Pancreas (tissue), 10 donors: ENCODE data around the gene RNU7-1. TPM values are rescaled to one million over a fixed set of nuclear protein-coding genes. Genes with fewer than 3 reads are reported as not detected.

Experiments used
- ATAC-seq, 4 donors: fragments of 200-7000 bp; cut with Tn5 transposase; one replicate each; pipeline versions ENCODE4 v1.8.0 to v1.9.1; 2020; ENCODE audit warnings: mild to moderate bottlenecking in 4 of 4, moderate library complexity in 4 of 4
- DNase-seq, 6 donors: peaks; one replicate each; pipeline ENCODE4 v3.0.0-alpha.2; 2020
- FAIRE-seq: peaks from 2 replicates; lab custom pipeline; 2012; peaks lifted over from hg19 to GRCh38; lab: Jason Lieb, UNC
- H3K27ac ChIP-seq, 4 donors: fragments of 200-600 bp; sonication (generic); 1 replicate in 3 of 4; 2 replicates in 1 of 4; pipeline versions ENCODE4 v1.5.0 to v1.8.0; 2020
- H3K27me3 ChIP-seq, 4 donors: fragments of 200-600 bp; one replicate each; pipeline ENCODE4 v1.8.0; 2021
- H3K36me3 ChIP-seq, 3 donors: fragments of 200-600 bp; sonication (generic) in 1 of 3; one replicate each; pipeline versions ENCODE4 v1.5.0 to v1.8.0; 2020 to 2021
- H3K4me1 ChIP-seq, 3 donors: fragments of 200-600 bp; one replicate each; pipeline ENCODE4 v1.8.0; 2021
- H3K4me3 ChIP-seq, 4 donors: fragments of 200-600 bp; sonication (generic) in 2 of 4; one replicate each; pipeline versions ENCODE4 v1.5.0 to v1.8.0; 2020 to 2021
- H3K9me3 ChIP-seq, 4 donors: fragments of 200-600 bp; one replicate each; pipeline ENCODE4 v1.8.0; 2021
- CTCF ChIP-seq, 4 donors: fragments of 200-600 bp; sonication (generic) in 3 of 4; IDR thresholded peaks; one replicate each; pipeline versions ENCODE4 v1.5.0 to v1.8.0; 2021; ENCODE audit warnings: antibody characterized with exemption in 4 of 4
- WGBS, 2 donors: extraction: QIAGEN DNeasy Blood & Tissue Kit; methylation state at CpG; one replicate each; pipeline ENCODE4 v1.1.7; 2013; 5-methylcytosine and 5-hydroxymethylcytosine counted together
- intact Hi-C, 3 donors: fragments of 100-400 bp; cut with DNase I; formaldehyde crosslinking; loops; one replicate each; pipeline versions ENCODE4 v1.11.1 to v1.14.2; 2022
- polyA plus RNA-seq, 2 donors: library from polyadenylated mRNA; stranded (reverse); fragments of 200-250 nt; gene quantifications; one replicate each; pipeline ENCODE4 v1.2.3, GENCODE V29; 2013
- total RNA-seq, 6 donors: library from RNA; stranded (reverse); fragmentation: NEBNext Ultra II Directional in 4 of 6; extraction: Animal tissue kit (Norgen Biotek cat#: 25700) in 4 of 6; gene quantifications; one replicate each; pipeline versions ENCODE4 v1.2.1 to v1.2.4, GENCODE V29; 2021 to 2023
- donor health status: healthy with polysubstance abuse.
- donor health status: DM: no; HTN: no; CAD: no; lungs with moderate emphysema.
- donor health status: DM: no; HTN: no; CAD: no.
- donor health status: control.
- donor health status: control.
- donor health status: Bipolar disorder and iron deficiency.
- donor health status: DM: yes; HTN: yes; CAD: no.
- donor health status: DM: no; HTN: no; CAD: no.
- donor health status: DM: no; HTN: no; CAD: no.
- donor health status: DM: yes; HTN: yes; CAD: no.

Gene RNU7-1
- total and polyA plus RNA-seq, 8 donors = not detected

- intact Hi-C loops = loop anchor here in 1 of 3 donors (10.0 kb wide), 1 partner anchor 159 kb away; the partner anchor contains the start of gene C1RL
- FAIRE-seq = no peak
- Histone ChIP-seq H3K9me3 (no peaks in the 10 kb centered on the region), H3K4me1 (peaks cover 13 to 23% (median 18%) of the 10 kb centered on the region in 3 donors), H3K27me3 (no peaks in the 10 kb centered on the region), H3K36me3 (peaks cover 0 to 4% (median 0%) of the 10 kb centered on the region in 3 donors), H3K27ac (peak overlapping the region; percentile 83 to 97 (median 96)), H3K4me3 (peak overlapping the region in 2 of 4 donors; percentile 27 to 71)
- 31 to 36% methylated on average over 9 to 11 of the region's 11 CpGs for WGBS, 2 donors
- DNase-seq = peak in 1 of 6 donors; percentile 77
- ATAC-seq = no peak
- TF ChIP-seq CTCF (IDR thresholded peaks at IDR 0.05) = no peak
Measured at GRCh38 chr12:6945613-6946012, 2.0 kb downstream of the RNU7-1 start.

- DNase-seq (peak; percentile 93 to 99 (median 98)), ATAC-seq (peak; percentile 74 to 82 (median 80)), FAIRE-seq (no peak)
- no peaks in the 10 kb centered on the region for H3K9me3 ChIP-seq
- no peaks in the 10 kb centered on the region for H3K27me3 ChIP-seq
- H3K36me3 ChIP-seq = peaks cover 0 to 3% (median 0%) of the 10 kb centered on the region in 3 donors
- intact Hi-C loops = loop anchor here in 1 of 3 donors (10.0 kb wide), 1 partner anchor 159 kb away; the partner anchor contains the start of gene C1RL
- WGBS, 2 donors = 2 to 6% methylated on average over 32 of the region's 32 CpGs
- peak in 1 of 4 donors; percentile 10 for TF ChIP-seq CTCF (IDR thresholded peaks at IDR 0.05)
- peaks cover 13 to 23% (median 18%) of the 10 kb centered on the region in 3 donors for H3K4me1 ChIP-seq
- peak overlapping the region; percentile 27 to 71 (median 40) for H3K4me3 ChIP-seq
- H3K27ac ChIP-seq = peak overlapping the region; percentile 83 to 97 (median 96)
Measured at GRCh38 chr12:6946033-6946919, 2.7 kb downstream of the RNU7-1 start.

GRCh38 chr12:6946920-6947374, 3.3 kb downstream of the RNU7-1 start:
- intact Hi-C loops = loop anchor here in 1 of 3 donors (10.0 kb wide), 1 partner anchor 158 kb away; the partner anchor contains the start of gene C1RL

GRCh38 chr12:6947615-6948014, 4.0 kb downstream of the RNU7-1 start:
- DNase-seq (peak in 3 of 6 donors; percentile 14 to 35 (median 20)), ATAC-seq (no peak), FAIRE-seq (no peak)
- Histone ChIP-seq H3K36me3 (no peaks in the 10 kb centered on the region), H3K9me3 (no peaks in the 10 kb centered on the region), H3K4me1 (peaks cover 13 to 23% (median 16%) of the 10 kb centered on the region in 3 donors), H3K27me3 (no peaks in the 10 kb centered on the region), H3K4me3 (no peak overlapping the region), H3K27ac (no peak overlapping the region)
- WGBS, 2 donors = 80 to 87% methylated on average over 8 of the region's 8 CpGs
- intact Hi-C loops = loop anchor here in 1 of 3 donors (10.0 kb wide), 1 partner anchor 157 kb away; the partner anchor contains the start of gene C1RL
- no peak for TF ChIP-seq CTCF (IDR thresholded peaks at IDR 0.05)

More at GRCh38 chr12:6946920-6947374, 3.3 kb downstream of the RNU7-1 start:
- no peak for TF ChIP-seq CTCF (IDR thresholded peaks at IDR 0.05)
- Histone ChIP-seq H3K4me1 (peaks cover 13 to 23% (median 18%) of the 10 kb centered on the region in 3 donors), H3K27me3 (no peaks in the 10 kb centered on the region), H3K9me3 (no peaks in the 10 kb centered on the region), H3K27ac (peak overlapping the region; percentile 49 to 97 (median 96)), H3K4me3 (peak overlapping the region; percentile 27 to 71 (median 40)), H3K36me3 (no peaks in the 10 kb centered on the region)
- FAIRE-seq = no peak
- WGBS, 2 donors = 36 to 38% methylated on average over 8 of the region's 8 CpGs
- no peak for ATAC-seq
- DNase-seq = no peak
